Stimulated activated CD4-positive, alpha-beta T cell treated with anti-CD3 and anti-CD28 coated beads, Interleukin-12 subunit alpha, Interleukin-12 subunit beta, amount 100 ng/mL, for 4 hours (primary cell): ENCODE data around the gene FAM216A.
"Not testable (repeated sequence)": the region's sequence is repeated elsewhere in the genome, so short reads cannot be mapped to it uniquely, and the experiment has no call there.

ENCODE experiments used
- DNase-seq: peaks from one replicate; pipeline ENCODE4 v3.0.0-alpha.2; 2020

The FAM216A gene

GRCh38 chr12:110501399-110501751, 32.7 kb downstream of the FAM216A start:
- DNase-seq = peak; percentile 5

- peak; percentile 96 for DNase-seq
Observed at GRCh38 chr12:110501752-110502738, 33.4 kb downstream of the FAM216A start, which contains the start of the genes RAD9B and VPS29. Gene RAD9B (plus strand): TSS chr12:110502331. CDS start chr12:110502338, 7 bp downstream. Gene VPS29 (minus strand): TSS chr12:110502111. CDS start chr12:110502051, 60 bp downstream.

- DNase-seq = no peak
Observed at GRCh38 chr12:110503432-110503831, 34.8 kb downstream of the FAM216A start.

GRCh38 chr12:110505332-110505731, 36.7 kb downstream of the FAM216A start:
- DNase-seq = no peak

- DNase-seq = no peak
Observed at GRCh38 chr12:110508071-110508586, 39.5 kb downstream of the FAM216A start.

- no peak for DNase-seq
Observed at GRCh38 chr12:110513842-110514241, 45.2 kb downstream of the FAM216A start.

- DNase-seq = no peak
Observed at GRCh38 chr12:110514363-110514762, 45.7 kb downstream of the FAM216A start.

- DNase-seq = no peak
Observed at GRCh38 chr12:110516995-110517394, 48.4 kb downstream of the FAM216A start.

- not testable (repeated sequence) for DNase-seq
Observed at GRCh38 chr12:110518014-110518413, 49.4 kb downstream of the FAM216A start.

GRCh38 chr12:110520876-110521712, 52.4 kb downstream of the FAM216A start:
- not testable (repeated sequence) for DNase-seq

- no peak for DNase-seq
Observed at GRCh38 chr12:110528277-110528839, 59.7 kb downstream of the FAM216A start.

GRCh38 chr12:110530511-110530910, 61.9 kb downstream of the FAM216A start:
- no peak for DNase-seq

- no peak for DNase-seq
Observed at GRCh38 chr12:110531741-110532333, 63.2 kb downstream of the FAM216A start.

GRCh38 chr12:110532644-110533043, 64.0 kb downstream of the FAM216A start:
- DNase-seq = no peak

- DNase-seq = no peak
Observed at GRCh38 chr12:110533607-110534006, 65.0 kb downstream of the FAM216A start.

- DNase-seq = no peak
Observed at GRCh38 chr12:110534811-110535210, 66.2 kb downstream of the FAM216A start.

- DNase-seq = no peak
Observed at GRCh38 chr12:110536834-110537604, 68.4 kb downstream of the FAM216A start.

- DNase-seq = no peak
Observed at GRCh38 chr12:110537605-110538409, 69.2 kb downstream of the FAM216A start.

GRCh38 chr12:110538869-110539622, 70.4 kb downstream of the FAM216A start:
- DNase-seq = no peak
